ENCODE results near the gene ABCF1. TPM values are rescaled to one million over a fixed set of nuclear protein-coding genes. Genes with fewer than 3 reads are reported as not detected.
A peak's percentile ranks its signal among the peaks of the same experiment; 100 is the strongest.

Gene ABCF1
- total RNA-seq, 2 donors from 2014 or later: 64.6 to 68.1 TPM

- no peaks in the 10 kb centered on the region for H3K9me3 Mint-ChIP-seq
These were observed 42.2 kb downstream of the ABCF1 start for GRCh38 chr6:30613251-30614043.

GRCh38 chr6:30614044-30614842 is 43.0 kb downstream of the ABCF1 start:
- Mint-ChIP-seq H3K4me1 (ENCODE audit: low read depth) (peaks cover 74% of the 10 kb centered on the region), H3K9me3 (no peaks in the 10 kb centered on the region), H3K36me3 (ENCODE audit: insufficient read depth in 2 of 2) (peaks cover 41 to 67% of the 10 kb centered on the region in 2 donors), H3K4me3 (peak overlapping the region; percentile 97 to 98), H3K27me3 (ENCODE audit: low read depth) (no peaks in the 10 kb centered on the region), H3K27ac (peak overlapping the region; percentile 100)
- no peak for ATAC-seq (replicated peaks in 1 of 2)
- DNase-seq: peak in 1 of 2 donors; percentile 21

More at GRCh38 chr6:30613251-30614043, 42.2 kb downstream of the ABCF1 start:
- Mint-ChIP-seq H3K4me1 (ENCODE audit: low read depth) (peaks cover 74% of the 10 kb centered on the region), H3K27me3 (ENCODE audit: low read depth) (no peaks in the 10 kb centered on the region), H3K4me3 (peak overlapping the region; percentile 97 to 98), H3K36me3 (ENCODE audit: insufficient read depth in 2 of 2) (peaks cover 46 to 70% of the 10 kb centered on the region in 2 donors), H3K27ac (peak overlapping the region; percentile 100)
- DNase-seq (no peak), ATAC-seq (replicated peaks in 1 of 2) (peak; percentile 9 to 14)

- peak overlapping the region; percentile 97 to 98 for H3K4me3 Mint-ChIP-seq
- peaks cover 38 to 67% of the 10 kb centered on the region in 2 donors for H3K36me3 Mint-ChIP-seq (ENCODE audit: insufficient read depth in 2 of 2)
- H3K27ac Mint-ChIP-seq: peak overlapping the region; percentile 100
- DNase-seq (peak; percentile 87 to 90), ATAC-seq (replicated peaks in 1 of 2) (peak; percentile 45 to 61)
- no peaks in the 10 kb centered on the region for H3K9me3 Mint-ChIP-seq
- H3K27me3 Mint-ChIP-seq (ENCODE audit: low read depth): no peaks in the 10 kb centered on the region
- H3K4me1 Mint-ChIP-seq (ENCODE audit: low read depth): peaks cover 74% of the 10 kb centered on the region
These were observed 43.6 kb downstream of the ABCF1 start for GRCh38 chr6:30614843-30615218.

- DNase-seq (peak; percentile 64 to 71), ATAC-seq (replicated peaks in 1 of 2) (peak; percentile 14 to 20)
- Mint-ChIP-seq H3K36me3 (ENCODE audit: insufficient read depth in 2 of 2) (peaks cover 35 to 64% of the 10 kb centered on the region in 2 donors), H3K4me3 (peak overlapping the region; percentile 97 to 98), H3K9me3 (no peaks in the 10 kb centered on the region), H3K27me3 (ENCODE audit: low read depth) (no peaks in the 10 kb centered on the region), H3K27ac (peak overlapping the region; percentile 100), H3K4me1 (ENCODE audit: low read depth) (peaks cover 70% of the 10 kb centered on the region)
These were observed 44.1 kb downstream of the ABCF1 start for GRCh38 chr6:30615219-30615957.

- peaks cover 30 to 63% of the 10 kb centered on the region in 2 donors for H3K36me3 Mint-ChIP-seq (ENCODE audit: insufficient read depth in 2 of 2)
- H3K4me3 Mint-ChIP-seq: peak overlapping the region; percentile 97 to 98
- peak; percentile 15 to 48 for DNase-seq
- peaks cover 72% of the 10 kb centered on the region for H3K4me1 Mint-ChIP-seq (ENCODE audit: low read depth)
- H3K27me3 Mint-ChIP-seq (ENCODE audit: low read depth): no peaks in the 10 kb centered on the region
- H3K27ac Mint-ChIP-seq: peak overlapping the region; percentile 100
- ATAC-seq (replicated peaks in 1 of 2): no peak
- no peaks in the 10 kb centered on the region for H3K9me3 Mint-ChIP-seq
These were observed 44.9 kb downstream of the ABCF1 start for GRCh38 chr6:30615958-30616810.

- peak; percentile 77 for ATAC-seq (replicated peaks in 1 of 2)
- Mint-ChIP-seq H3K27ac (peak within 1 kb of the TSS; percentile 100), H3K9me3 (no peaks in the 10 kb centered on the region), H3K36me3 (ENCODE audit: insufficient read depth in 2 of 2) (peaks cover 29 to 60% of the 10 kb centered on the region in 2 donors), H3K27me3 (ENCODE audit: low read depth) (no peaks in the 10 kb centered on the region), H3K4me3 (peak within 1 kb of the TSS; percentile 97 to 98), H3K4me1 (ENCODE audit: low read depth) (peaks cover 69% of the 10 kb centered on the region)
- peak; percentile 97 to 100 for DNase-seq
These were observed 45.7 kb downstream of the ABCF1 start, which contains the start of gene PPP1R10 for GRCh38 chr6:30616811-30617564. PPP1R10 (minus strand) TSS chr6:30617243; CDS start chr6:30609944, 7,299 bp downstream.

- no peaks in the 10 kb centered on the region for H3K27me3 Mint-ChIP-seq (ENCODE audit: low read depth)
- peak within 1 kb of the TSS; percentile 97 to 98 for H3K4me3 Mint-ChIP-seq
- H3K27ac Mint-ChIP-seq: peak within 1 kb of the TSS; percentile 100
- DNase-seq (peak; percentile 96 to 99), ATAC-seq (replicated peaks in 1 of 2) (peak; percentile 77 to 78)
- H3K36me3 Mint-ChIP-seq (ENCODE audit: insufficient read depth in 2 of 2): peaks cover 33 to 63% of the 10 kb centered on the region in 2 donors
- H3K4me1 Mint-ChIP-seq (ENCODE audit: low read depth): peaks cover 62% of the 10 kb centered on the region
- no peaks in the 10 kb centered on the region for H3K9me3 Mint-ChIP-seq
These were observed 46.5 kb downstream of the ABCF1 start, which contains the start of gene MRPS18B for GRCh38 chr6:30617565-30618269. MRPS18B (plus strand) TSS chr6:30617840; CDS start chr6:30617866, 26 bp downstream.

GRCh38 chr6:30618270-30618797 is 47.1 kb downstream of the ABCF1 start:
- Mint-ChIP-seq H3K4me1 (ENCODE audit: low read depth) (peaks cover 55% of the 10 kb centered on the region), H3K36me3 (ENCODE audit: insufficient read depth in 2 of 2) (peaks cover 32 to 62% of the 10 kb centered on the region in 2 donors), H3K4me3 (peak overlapping the region; percentile 97 to 98), H3K9me3 (no peaks in the 10 kb centered on the region), H3K27me3 (ENCODE audit: low read depth) (no peaks in the 10 kb centered on the region), H3K27ac (peak overlapping the region; percentile 100)
- no peak for DNase-seq
- ATAC-seq (replicated peaks in 1 of 2): no peak

- Mint-ChIP-seq H3K27ac (peak overlapping the region; percentile 100), H3K36me3 (ENCODE audit: insufficient read depth in 2 of 2) (peaks cover 31 to 54% of the 10 kb centered on the region in 2 donors), H3K27me3 (ENCODE audit: low read depth) (no peaks in the 10 kb centered on the region), H3K4me1 (ENCODE audit: low read depth) (peaks cover 43% of the 10 kb centered on the region), H3K9me3 (no peaks in the 10 kb centered on the region), H3K4me3 (peak overlapping the region; percentile 97 to 98)
- no peak for DNase-seq
- ATAC-seq (replicated peaks in 1 of 2): no peak
These were observed 48.3 kb downstream of the ABCF1 start for GRCh38 chr6:30619561-30619960.

GRCh38 chr6:30625511-30625910 is 54.3 kb downstream of the ABCF1 start:
- peak overlapping the region; percentile 91 to 96 for H3K4me3 Mint-ChIP-seq

More at GRCh38 chr6:30625511-30625910, 54.3 kb downstream of the ABCF1 start:
- peaks cover 37% of the 10 kb centered on the region for H3K4me1 Mint-ChIP-seq (ENCODE audit: low read depth)
- H3K27me3 Mint-ChIP-seq (ENCODE audit: low read depth): no peaks in the 10 kb centered on the region
- peak overlapping the region; percentile 94 for H3K27ac Mint-ChIP-seq
- DNase-seq (no peak), ATAC-seq (replicated peaks in 1 of 2) (no peak)
- peaks cover 9 to 40% of the 10 kb centered on the region in 2 donors for H3K36me3 Mint-ChIP-seq (ENCODE audit: insufficient read depth in 2 of 2)
- no peaks in the 10 kb centered on the region for H3K9me3 Mint-ChIP-seq
